KBM-7 (cell line): ENCODE measurements around the gene FOXM1.

Source experiments
- DNase-seq: peaks from one replicate; pipeline ENCODE4 v3.0.0-alpha.2; 2015
- in situ Hi-C: fragments of 300-500 bp; cut with MboI; formaldehyde crosslinking; loops from 2 replicates; pipeline ENCODE4 v1.14.3; 2020; ENCODE audit warnings: low sequenced_read_pairs, low pct_unique_long_range_greater_than_20kb, mixed read lengths

Gene FOXM1

DNA sequence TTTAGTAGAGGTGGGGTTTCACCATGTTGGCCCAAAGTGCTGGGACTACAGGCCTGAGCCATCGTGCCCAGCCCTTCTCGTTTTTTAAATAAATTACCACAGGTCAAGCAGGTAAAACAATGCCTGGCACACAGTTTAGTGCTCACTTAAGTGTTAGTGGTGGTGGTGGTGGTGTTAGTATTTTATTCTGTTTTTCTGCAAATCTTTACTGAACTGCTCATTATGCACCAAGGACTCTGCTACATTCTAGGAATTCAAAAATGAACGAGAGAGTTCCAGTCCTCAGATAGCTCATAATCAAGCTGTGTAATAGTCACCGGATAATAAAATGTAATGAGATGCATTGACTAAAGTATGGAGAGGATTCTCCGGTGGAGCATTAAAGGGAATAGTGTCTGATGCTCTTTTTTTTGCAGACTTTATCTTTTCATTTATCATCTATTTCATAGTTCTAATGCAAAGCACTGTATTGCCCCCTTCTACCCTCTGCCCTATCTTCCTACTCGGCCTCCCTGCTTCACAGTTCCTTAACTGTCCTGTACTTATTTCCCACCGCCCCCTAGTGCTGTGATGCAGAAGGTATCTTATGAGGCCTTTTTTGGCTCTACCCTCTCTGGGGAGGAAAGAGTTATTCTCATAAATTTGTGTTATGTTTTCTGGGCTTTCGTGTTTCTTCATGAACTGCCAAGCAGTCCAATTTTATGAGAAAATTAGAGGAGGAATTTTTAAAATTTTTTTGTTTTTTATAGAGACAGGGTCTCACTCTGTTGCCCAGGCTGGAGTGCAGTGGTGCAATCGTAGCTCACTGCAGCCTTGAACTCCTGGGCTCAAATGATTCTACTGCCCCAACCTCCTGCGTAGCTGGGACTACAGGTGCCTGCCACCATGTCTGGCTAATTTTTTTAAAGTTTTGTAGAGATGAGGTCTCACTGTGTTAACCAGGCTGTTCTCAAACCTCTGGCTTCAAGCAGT is 63.5 kb downstream of the FOXM1 start:
- in situ Hi-C loops, result no loop called here
- DNase-seq, result peak; percentile 72

DNA sequence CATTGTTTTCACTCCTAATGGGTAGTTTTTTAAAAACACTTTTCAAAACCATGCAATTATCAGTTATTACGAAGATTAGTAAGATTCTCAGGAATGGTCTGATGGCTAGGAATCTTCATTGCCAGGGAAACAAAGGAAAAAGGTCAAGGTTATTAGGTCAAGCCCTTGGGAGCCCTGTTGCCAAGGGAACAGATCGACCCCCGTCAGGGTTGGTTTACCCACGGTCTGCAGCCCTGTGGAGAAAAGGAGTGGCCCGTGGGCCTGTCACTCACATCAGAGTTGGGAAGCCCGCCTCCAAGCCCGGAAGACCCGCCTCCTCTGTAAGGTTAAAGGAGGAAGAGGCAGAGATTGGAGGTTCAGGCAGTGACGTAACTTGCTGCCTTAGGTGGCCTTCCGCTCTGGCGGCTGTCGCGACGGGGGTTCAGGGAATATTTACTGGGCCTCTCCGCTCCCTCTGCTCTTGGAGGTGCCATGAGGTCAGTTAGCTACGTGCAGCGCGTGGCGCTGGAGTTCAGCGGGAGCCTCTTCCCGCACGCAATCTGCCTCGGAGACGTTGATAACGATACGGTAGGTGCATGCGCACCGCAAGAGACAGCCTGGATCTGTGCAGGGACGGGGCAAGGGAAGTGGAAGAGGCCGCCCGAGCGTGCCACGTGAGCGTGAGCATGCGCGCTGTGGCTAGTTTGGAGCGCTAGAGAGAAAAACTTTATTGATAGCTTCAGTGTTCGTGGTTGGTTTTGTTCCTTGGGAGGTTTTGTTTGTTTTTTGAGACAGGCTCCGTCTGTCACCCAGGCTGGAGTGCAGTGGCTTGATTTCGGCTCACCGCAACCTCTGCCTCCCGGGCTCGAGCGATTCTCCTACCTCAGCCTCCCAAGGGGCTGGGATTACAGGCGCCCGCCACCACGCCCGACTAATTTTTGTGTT is 64.4 kb downstream of the FOXM1 start, which contains the start of gene ITFG2:
Gene ITFG2 (plus strand): TSS at position 379 of the 924 bp plus-strand sequence. CDS start 93 bp downstream, at position 472.
- in situ Hi-C loops, result no loop called here
- peak; percentile 99 for DNase-seq

DNA sequence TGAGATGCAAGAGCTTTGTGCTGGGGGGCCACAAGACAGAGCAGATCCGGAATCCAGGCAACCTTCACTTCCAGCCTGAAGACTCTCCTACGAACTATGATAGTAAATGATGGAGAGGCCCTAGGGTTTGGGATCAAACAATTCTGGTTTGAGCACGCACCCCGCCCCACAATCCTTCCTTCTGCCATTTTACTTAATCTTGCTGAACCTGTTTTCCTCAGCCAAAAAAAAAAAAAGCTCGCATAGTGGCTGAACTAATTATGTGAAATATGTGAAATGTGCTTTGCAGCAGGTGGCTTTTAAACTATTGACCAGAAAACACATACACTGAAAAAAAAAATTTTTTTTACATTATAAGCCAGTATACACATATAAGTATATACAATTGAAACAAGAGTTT is 65.2 kb downstream of the FOXM1 start:
- DNase-seq, result no peak
- in situ Hi-C loops, result no loop called here
